Measurements from ENCODE around the gene SCN10A. TPM values are rescaled to one million over a fixed set of nuclear protein-coding genes. Genes with fewer than 3 reads are reported as not detected.

SCN10A gene
- total and polyA plus RNA-seq, 2 experiments from 2014 or later, result not detected

- Histone ChIP-seq H2AFZ (no peak overlapping the region), H3K9ac (no peak overlapping the region), H3K4me1 (ENCODE audit: insufficient read depth) (peaks cover 3% of the 10 kb centered on the region; the same call in 1 of the 2 replicates), H3K36me3 (ENCODE audit: low read depth) (no peaks in the 10 kb centered on the region), H4K20me1 (ENCODE audit: insufficient read depth) (no peaks in the 10 kb centered on the region), H3K79me2 (ENCODE audit: insufficient read depth) (no peaks in the 10 kb centered on the region), H3K9me3 (ENCODE audit: low read depth) (no peaks in the 10 kb centered on the region), H3K4me2 (ENCODE audit: unreplicated experiment) (no peak overlapping the region), H3K27me3 (replicated peaks; ENCODE audit: insufficient read depth) (peaks cover 9% of the 10 kb centered on the region), H3K9me2 (ENCODE audit: insufficient read depth) (no peaks in the 10 kb centered on the region), H3K4me3 (no peak overlapping the region), H3K27ac (no peak overlapping the region), H3F3A (ENCODE audit: insufficient read depth) (no peaks in the 10 kb centered on the region)
- in situ Hi-C loops (cut with MboI), result loop anchor here (10.0 kb wide), 1 partner anchor 316 kb away; no protein-coding TSS in a partner anchor
- no peak for DNase-seq
- TF ChIP-seq EZH2phosphoT487 (IDR thresholded peaks at IDR 0.05; ENCODE audit: insufficient read depth, low read depth) (no peak), EZH2 (IDR thresholded peaks at IDR 0.05; ENCODE audit: insufficient read depth, poor library complexity, severe bottlenecking) (no peak)
- WGBS, 2 experiments (ENCODE audit: low coverage in 1 of 2, low lambda C conversion rate in 2 of 2, missing lambda C conversion rate in 2 of 2), result 31 to 35% methylated on average over 2 of the region's 2 CpGs
Observed at GRCh38 chr3:38840987-38841386, 25.0 kb upstream of the SCN10A start.

- Histone ChIP-seq H3K27me3 (replicated peaks; ENCODE audit: insufficient read depth) (no peaks in the 10 kb centered on the region), H3K79me2 (ENCODE audit: insufficient read depth) (no peaks in the 10 kb centered on the region), H3K4me3 (no peak overlapping the region), H3K9ac (no peak overlapping the region), H3K36me3 (ENCODE audit: low read depth) (no peaks in the 10 kb centered on the region), H3K9me3 (ENCODE audit: low read depth) (no peaks in the 10 kb centered on the region), H3K4me1 (ENCODE audit: insufficient read depth) (peaks cover 25% of the 10 kb centered on the region), H2AFZ (no peak overlapping the region), H4K20me1 (ENCODE audit: insufficient read depth) (no peaks in the 10 kb centered on the region), H3K4me2 (ENCODE audit: unreplicated experiment) (no peak overlapping the region), H3K9me2 (ENCODE audit: insufficient read depth) (no peaks in the 10 kb centered on the region), H3K27ac (no peak overlapping the region), H3F3A (ENCODE audit: insufficient read depth) (peaks cover 3% of the 10 kb centered on the region; the same call in 1 of the 2 replicates)
- 37 to 41% methylated on average over 4 of the region's 4 CpGs for WGBS, 2 experiments (ENCODE audit: low coverage in 1 of 2, low lambda C conversion rate in 2 of 2, missing lambda C conversion rate in 2 of 2)
- in situ Hi-C loops (cut with MboI), result no loop called here
- TF ChIP-seq EZH2phosphoT487 (IDR thresholded peaks at IDR 0.05; ENCODE audit: insufficient read depth, low read depth), result no peak
- no peak for TF ChIP-seq EZH2 (IDR thresholded peaks at IDR 0.05; ENCODE audit: insufficient read depth, poor library complexity, severe bottlenecking)
- DNase-seq, result no peak
Observed at GRCh38 chr3:38837358-38837757, 21.3 kb upstream of the SCN10A start.

GRCh38 chr3:38836561-38836960 lies 20.5 kb upstream of the SCN10A start:
- H3K9ac ChIP-seq, result no peak overlapping the region
- in situ Hi-C loops (cut with MboI), result no loop called here
- TF ChIP-seq EZH2phosphoT487 (IDR thresholded peaks at IDR 0.05; ENCODE audit: insufficient read depth, low read depth) (no peak), EZH2 (IDR thresholded peaks at IDR 0.05; ENCODE audit: insufficient read depth, poor library complexity, severe bottlenecking) (no peak)
- peaks cover 3% of the 10 kb centered on the region; the same call in 1 of the 2 replicates for H3F3A ChIP-seq (ENCODE audit: insufficient read depth)
- H3K4me1 ChIP-seq (ENCODE audit: insufficient read depth), result peaks cover 25% of the 10 kb centered on the region
- H3K9me3 ChIP-seq (ENCODE audit: low read depth), result no peaks in the 10 kb centered on the region
- H3K4me3 ChIP-seq, result no peak overlapping the region
- no peak overlapping the region for H3K27ac ChIP-seq
- H2AFZ ChIP-seq, result no peak overlapping the region
- 69 to 74% methylated on average over 5 of the region's 5 CpGs for WGBS, 2 experiments (ENCODE audit: low coverage in 1 of 2, low lambda C conversion rate in 2 of 2, missing lambda C conversion rate in 2 of 2)
- no peaks in the 10 kb centered on the region for H4K20me1 ChIP-seq (ENCODE audit: insufficient read depth)
- H3K79me2 ChIP-seq (ENCODE audit: insufficient read depth), result no peaks in the 10 kb centered on the region
- no peak for DNase-seq
- H3K4me2 ChIP-seq (ENCODE audit: unreplicated experiment), result no peak overlapping the region
- H3K36me3 ChIP-seq (ENCODE audit: low read depth), result no peaks in the 10 kb centered on the region
- no peaks in the 10 kb centered on the region for H3K9me2 ChIP-seq (ENCODE audit: insufficient read depth)
- no peaks in the 10 kb centered on the region for H3K27me3 ChIP-seq (replicated peaks; ENCODE audit: insufficient read depth)

- Histone ChIP-seq H4K20me1 (ENCODE audit: insufficient read depth) (no peaks in the 10 kb centered on the region), H3K9me2 (ENCODE audit: insufficient read depth) (no peaks in the 10 kb centered on the region), H3K4me2 (ENCODE audit: unreplicated experiment) (no peak overlapping the region), H3K36me3 (ENCODE audit: low read depth) (no peaks in the 10 kb centered on the region), H3K4me1 (ENCODE audit: insufficient read depth) (peaks cover 25% of the 10 kb centered on the region), H3K27me3 (replicated peaks; ENCODE audit: insufficient read depth) (no peaks in the 10 kb centered on the region), H3K27ac (no peak overlapping the region), H3K79me2 (ENCODE audit: insufficient read depth) (no peaks in the 10 kb centered on the region), H3K9me3 (ENCODE audit: low read depth) (no peaks in the 10 kb centered on the region), H3K4me3 (no peak overlapping the region), H3F3A (ENCODE audit: insufficient read depth) (peaks cover 3% of the 10 kb centered on the region; the same call in 1 of the 2 replicates), H3K9ac (no peak overlapping the region), H2AFZ (no peak overlapping the region)
- 64 to 67% methylated on average over 3 of the region's 3 CpGs for WGBS, 2 experiments (ENCODE audit: low coverage in 1 of 2, low lambda C conversion rate in 2 of 2, missing lambda C conversion rate in 2 of 2)
- no peak for DNase-seq
- in situ Hi-C loops (cut with MboI), result no loop called here
- TF ChIP-seq EZH2phosphoT487 (IDR thresholded peaks at IDR 0.05; ENCODE audit: insufficient read depth, low read depth) (no peak), EZH2 (IDR thresholded peaks at IDR 0.05; ENCODE audit: insufficient read depth, poor library complexity, severe bottlenecking) (no peak)
Observed at GRCh38 chr3:38835939-38836338, 19.9 kb upstream of the SCN10A start.

GRCh38 chr3:38834717-38835116 lies 18.7 kb upstream of the SCN10A start:
- Histone ChIP-seq H2AFZ (no peak overlapping the region), H3F3A (ENCODE audit: insufficient read depth) (peaks cover 3% of the 10 kb centered on the region; the same call in 1 of the 2 replicates), H3K4me1 (ENCODE audit: insufficient read depth) (peaks cover 27% of the 10 kb centered on the region), H3K4me2 (ENCODE audit: unreplicated experiment) (peak overlapping the region; percentile 82), H3K9ac (no peak overlapping the region), H3K79me2 (ENCODE audit: insufficient read depth) (no peaks in the 10 kb centered on the region), H3K9me3 (ENCODE audit: low read depth) (no peaks in the 10 kb centered on the region), H3K4me3 (no peak overlapping the region), H4K20me1 (ENCODE audit: insufficient read depth) (no peaks in the 10 kb centered on the region), H3K27ac (no peak overlapping the region), H3K9me2 (ENCODE audit: insufficient read depth) (no peaks in the 10 kb centered on the region), H3K36me3 (ENCODE audit: low read depth) (no peaks in the 10 kb centered on the region), H3K27me3 (replicated peaks; ENCODE audit: insufficient read depth) (no peaks in the 10 kb centered on the region)
- in situ Hi-C loops (cut with MboI), result no loop called here
- peak; percentile 8 for DNase-seq
- TF ChIP-seq EZH2phosphoT487 (IDR thresholded peaks at IDR 0.05; ENCODE audit: insufficient read depth, low read depth), result no peak
- TF ChIP-seq EZH2 (IDR thresholded peaks at IDR 0.05; ENCODE audit: insufficient read depth, poor library complexity, severe bottlenecking), result no peak
